RWPE1 (cell line): Measurements from ENCODE around the gene SULT1E1.

Experiments used
- CTCF ChIA-PET: fragments of 350-600 bp; sonication (Branson Sonifier 250); formaldehyde crosslinking; extraction: SDS; loops from one replicate; lab custom pipeline; 2021; lab: Yijun Ruan, JAX
- POLR2A ChIA-PET: fragments of 400-600 bp; formaldehyde crosslinking; extraction: SDS; loops from one replicate; lab custom pipeline; 2020; ENCODE audit warnings: antibody characterized with exemption; ENCODE audit not compliant: low non-redundant PET; lab: Yijun Ruan, JAX
- DNase-seq: peaks from one replicate; pipeline ENCODE4 v3.0.0; 2012; ENCODE audit warnings: low spot score
- H3K27ac ChIP-seq: fragments of 450-650 bp; 2 replicates; pipeline ENCODE4 v1.5.1; 2017
- TF ChIP-seq, protein P1 (sequence below): fragments of 450-650 bp; conservative IDR thresholded peaks from 2 replicates; pipeline ENCODE4 v1.5.1; 2017; ENCODE audit warnings: low read depth, mild to moderate bottlenecking

The SULT1E1 gene

DNA sequence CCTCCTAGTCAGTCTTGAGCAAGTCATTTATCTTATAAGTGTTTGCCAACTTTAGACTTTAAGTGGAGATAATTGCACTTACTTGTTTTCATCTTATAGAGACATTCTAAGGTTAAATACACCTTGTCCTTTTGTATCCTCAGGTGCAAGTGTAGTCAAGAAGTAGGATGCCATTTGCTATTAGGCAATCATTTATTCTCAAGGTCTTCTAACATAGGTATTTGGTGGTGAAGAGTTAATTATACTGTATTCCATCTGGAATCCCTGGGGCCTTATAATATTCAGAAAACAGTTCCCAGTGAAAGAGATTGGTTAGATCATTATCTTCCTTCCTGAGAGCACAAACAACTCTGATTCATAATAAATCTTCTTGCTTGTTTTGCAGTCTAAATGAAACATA lies 23.7 kb downstream of the SULT1E1 start:
- ChIA-PET POLR2A (no interaction called here), CTCF (no interaction called here)
- DNase-seq, result no peak
- no peak overlapping the region for H3K27ac ChIP-seq
- TF ChIP-seq, protein P1, sequence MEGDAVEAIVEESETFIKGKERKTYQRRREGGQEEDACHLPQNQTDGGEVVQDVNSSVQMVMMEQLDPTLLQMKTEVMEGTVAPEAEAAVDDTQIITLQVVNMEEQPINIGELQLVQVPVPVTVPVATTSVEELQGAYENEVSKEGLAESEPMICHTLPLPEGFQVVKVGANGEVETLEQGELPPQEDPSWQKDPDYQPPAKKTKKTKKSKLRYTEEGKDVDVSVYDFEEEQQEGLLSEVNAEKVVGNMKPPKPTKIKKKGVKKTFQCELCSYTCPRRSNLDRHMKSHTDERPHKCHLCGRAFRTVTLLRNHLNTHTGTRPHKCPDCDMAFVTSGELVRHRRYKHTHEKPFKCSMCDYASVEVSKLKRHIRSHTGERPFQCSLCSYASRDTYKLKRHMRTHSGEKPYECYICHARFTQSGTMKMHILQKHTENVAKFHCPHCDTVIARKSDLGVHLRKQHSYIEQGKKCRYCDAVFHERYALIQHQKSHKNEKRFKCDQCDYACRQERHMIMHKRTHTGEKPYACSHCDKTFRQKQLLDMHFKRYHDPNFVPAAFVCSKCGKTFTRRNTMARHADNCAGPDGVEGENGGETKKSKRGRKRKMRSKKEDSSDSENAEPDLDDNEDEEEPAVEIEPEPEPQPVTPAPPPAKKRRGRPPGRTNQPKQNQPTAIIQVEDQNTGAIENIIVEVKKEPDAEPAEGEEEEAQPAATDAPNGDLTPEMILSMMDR, result no peak

DNA sequence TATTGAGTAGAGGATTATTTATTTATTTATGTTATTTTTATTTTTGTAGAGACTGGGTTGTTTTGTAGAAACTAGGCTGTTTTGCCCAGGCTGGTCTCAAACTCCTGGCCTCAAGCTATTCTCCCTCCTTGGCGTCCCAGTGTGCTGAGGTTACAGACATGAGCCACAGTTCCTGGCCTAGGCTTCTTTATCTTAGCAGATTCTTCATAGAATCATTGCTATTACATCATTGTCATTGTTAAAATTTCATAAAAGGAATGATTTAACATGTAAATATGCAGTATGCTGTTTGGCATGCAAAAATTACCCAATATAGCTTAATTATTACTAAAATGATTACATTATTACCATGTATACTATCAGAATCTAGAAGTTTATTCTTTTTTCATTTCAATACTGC lies 24.2 kb downstream of the SULT1E1 start:
- H3K27ac ChIP-seq, result no peak overlapping the region
- DNase-seq, result no peak
- TF ChIP-seq, protein P1, result no peak
- CTCF ChIA-PET, result no interaction called here
- POLR2A ChIA-PET, result no interaction called here

DNA sequence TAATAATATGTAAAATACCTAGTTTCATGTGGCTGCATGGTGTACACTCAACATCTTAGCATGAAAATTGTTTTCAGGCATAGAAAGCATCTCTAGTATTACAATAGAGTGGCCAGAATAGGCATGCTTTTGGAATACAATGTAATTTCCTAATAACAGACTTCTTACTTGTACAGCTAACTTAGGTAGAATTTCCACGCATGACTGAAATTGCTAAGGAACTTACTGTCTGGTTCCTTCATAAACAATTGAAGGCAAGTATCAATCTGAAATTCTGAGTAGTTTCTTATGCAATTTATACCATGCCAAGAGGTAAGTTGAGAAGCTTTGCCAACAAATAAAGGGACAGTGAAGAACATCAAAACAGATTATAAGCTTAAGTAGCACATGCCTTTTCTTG lies 26.7 kb downstream of the SULT1E1 start:
- ChIA-PET CTCF (interaction anchor here (1.1 kb wide), 1 partner anchor 10 kb away, joined by 4 read pairs; no protein-coding TSS in a partner anchor), POLR2A (no interaction called here)
- no peak for DNase-seq
- no peak overlapping the region for H3K27ac ChIP-seq
- TF ChIP-seq, protein P1, result no peak

DNA sequence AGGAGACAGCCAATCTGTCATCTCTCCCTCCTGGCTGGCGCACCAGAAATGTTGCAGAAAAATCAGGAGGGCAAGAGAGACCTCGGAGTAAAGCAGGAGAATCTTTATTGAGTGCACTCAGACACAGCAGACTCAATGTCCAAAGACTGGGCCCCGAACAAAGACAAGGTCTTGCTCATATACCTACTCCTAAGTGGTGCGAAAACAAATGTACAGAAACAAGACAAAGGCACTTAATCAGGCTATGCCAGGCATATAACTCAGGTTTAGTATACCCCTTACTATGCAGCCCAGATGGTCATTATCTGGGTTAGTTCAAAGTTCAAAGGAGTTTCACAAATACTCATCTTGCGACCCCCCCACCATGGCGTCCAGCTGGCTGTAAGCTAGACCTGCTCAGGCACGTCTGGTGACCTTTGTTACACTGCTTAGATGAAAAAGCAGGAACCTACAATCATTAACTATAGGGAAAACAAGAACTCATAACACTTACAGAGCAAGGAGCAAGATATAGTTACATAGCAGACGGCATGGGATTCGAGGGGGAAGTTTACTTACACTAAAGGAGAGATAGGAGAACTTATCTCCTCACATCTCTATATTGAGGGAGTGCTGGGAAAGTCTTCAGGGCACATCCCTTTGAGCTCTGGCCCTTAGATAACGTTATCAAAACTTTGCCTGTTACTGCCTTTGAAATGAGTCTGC lies 27.5 kb downstream of the SULT1E1 start:
- H3K27ac ChIP-seq, result no peak overlapping the region
- POLR2A ChIA-PET, result no interaction called here

DNA sequence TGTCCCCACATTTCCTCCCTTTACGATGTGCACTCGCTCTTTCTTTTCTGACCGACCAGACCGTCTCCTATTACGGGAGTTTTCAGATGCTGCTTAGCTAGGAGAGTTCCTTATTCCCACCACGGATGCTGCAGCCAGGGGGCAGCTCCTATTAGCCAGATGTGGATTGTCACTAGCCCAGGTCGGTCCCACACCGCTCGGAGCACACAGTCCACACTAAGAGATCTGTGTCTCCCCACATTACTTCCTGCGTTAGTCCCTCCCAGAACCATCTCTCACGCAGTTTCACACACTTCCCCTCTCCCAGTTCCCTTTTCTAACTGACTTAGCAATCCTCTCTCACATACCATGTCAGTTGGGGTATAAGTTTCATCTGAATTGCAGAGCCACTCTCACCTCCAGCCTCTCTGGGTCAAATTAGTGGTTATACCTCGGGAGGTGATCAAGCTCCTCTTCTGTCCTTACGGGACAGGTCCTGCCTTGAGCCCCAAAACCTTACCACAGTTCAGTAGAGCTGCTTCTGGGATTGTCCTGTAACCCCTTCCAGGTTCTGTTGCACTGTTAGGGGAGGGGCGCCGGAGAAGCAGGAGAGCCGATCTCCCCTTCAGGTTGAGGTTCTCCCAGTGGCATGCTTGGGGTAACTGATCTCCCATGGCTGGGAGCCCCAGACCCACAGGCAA lies 28.2 kb downstream of the SULT1E1 start:
- TF ChIP-seq, protein P1, result no peak
- no peak overlapping the region for H3K27ac ChIP-seq
- ChIA-PET POLR2A (no interaction called here), CTCF (no interaction called here)
- no peak for DNase-seq

More for the DNA sequence above, 27.5 kb downstream of the SULT1E1 start:
- DNase-seq, result no peak
- TF ChIP-seq, protein P1, result no peak
- CTCF ChIA-PET, result no interaction called here

DNA sequence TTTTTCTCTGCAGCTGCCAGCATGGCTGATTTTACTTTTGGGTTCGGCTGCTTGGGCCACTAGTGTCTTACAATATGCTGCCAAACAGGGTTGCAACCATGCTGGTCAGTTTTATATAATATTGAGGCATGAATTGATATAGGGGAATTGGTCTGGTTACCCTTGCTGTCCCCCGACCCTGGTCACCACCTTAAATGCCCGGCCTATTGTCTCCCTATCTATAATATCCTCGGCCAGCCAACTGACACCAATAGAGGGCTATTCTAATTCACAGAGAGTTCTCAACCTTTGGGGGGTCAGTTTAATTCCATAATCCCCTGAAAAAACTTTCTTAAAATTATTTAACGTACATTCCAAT lies 28.7 kb downstream of the SULT1E1 start:
- H3K27ac ChIP-seq, result no peak overlapping the region
- ChIA-PET CTCF (interaction anchor here (0.6 kb wide), 1 partner anchor 1940 kb away, joined by 3 read pairs; no protein-coding TSS in a partner anchor), POLR2A (no interaction called here)
- TF ChIP-seq, protein P1, result no peak
- no peak for DNase-seq
